Activated CD4-positive, alpha-beta T cell treated with anti-CD3 and anti-CD28 coated beads, Interleukin-2, amount 10 ng/mL, durations not matched to agents 24 days and 14 days (primary cell): ENCODE measurements around the gene KLF17. TPM values are rescaled to one million over a fixed set of nuclear protein-coding genes. Genes with fewer than 3 reads are reported as not detected.

Experiments
- DNase-seq: peaks from one replicate; pipeline ENCODE4 v3.0.0; 2022
- H3K27ac Mint-ChIP-seq: one replicate; pipeline ENCODE4 v1.8.0; 2022; ENCODE audit warnings: mild to moderate bottlenecking, mixed read lengths
- H3K27me3 Mint-ChIP-seq: one replicate; pipeline ENCODE4 v1.8.0; 2022; ENCODE audit warnings: mixed read lengths
- H3K36me3 Mint-ChIP-seq: one replicate; pipeline ENCODE4 v1.8.0; 2022; ENCODE audit warnings: low read depth, mild to moderate bottlenecking, mixed read lengths
- H3K4me1 Mint-ChIP-seq: one replicate; pipeline ENCODE4 v1.8.0; 2021; ENCODE audit warnings: mixed read lengths
- H3K4me3 Mint-ChIP-seq: one replicate; pipeline ENCODE4 v1.8.0; 2022; ENCODE audit warnings: mild to moderate bottlenecking, moderate library complexity, mixed read lengths
- H3K9me3 Mint-ChIP-seq: one replicate; pipeline ENCODE4 v1.8.0; 2021; ENCODE audit warnings: mixed read lengths
- intact Hi-C: fragments of 100-400 bp; cut with micrococcal nuclease; formaldehyde crosslinking; loops from one replicate; pipeline ENCODE4 v1.15.1; 2023
- total RNA-seq: library from RNA; stranded (reverse); gene quantifications from 2 replicates; pipeline ENCODE4 v1.2.3, GENCODE V29; 2022

Gene KLF17
- total RNA-seq, 1 donor from 2014 or later: not detected

GRCh38 chr1:44090429-44091252 lies 28.0 kb upstream of the KLF17 start:
- Mint-ChIP-seq H3K9me3 (no peaks in the 10 kb centered on the region), H3K27ac (no peak overlapping the region), H3K4me3 (no peak overlapping the region), H3K27me3 (peaks cover 28% of the 10 kb centered on the region), H3K4me1 (no peaks in the 10 kb centered on the region), H3K36me3 (no peaks in the 10 kb centered on the region)
- intact Hi-C loops: no loop called here
- no peak for DNase-seq

- intact Hi-C loops: no loop called here
- Mint-ChIP-seq H3K4me3 (no peak overlapping the region), H3K9me3 (no peaks in the 10 kb centered on the region), H3K27me3 (peaks cover 31% of the 10 kb centered on the region), H3K4me1 (no peaks in the 10 kb centered on the region), H3K36me3 (no peaks in the 10 kb centered on the region), H3K27ac (no peak overlapping the region)
- no peak for DNase-seq
These were observed 24.6 kb upstream of the KLF17 start for GRCh38 chr1:44094047-44094446.

- H3K9me3 Mint-ChIP-seq: no peaks in the 10 kb centered on the region
- H3K4me3 Mint-ChIP-seq: no peak overlapping the region
- intact Hi-C loops: no loop called here
- H3K27ac Mint-ChIP-seq: no peak overlapping the region
- H3K4me1 Mint-ChIP-seq: no peaks in the 10 kb centered on the region
- H3K27me3 Mint-ChIP-seq: peaks cover 10% of the 10 kb centered on the region
- no peak for DNase-seq
- no peaks in the 10 kb centered on the region for H3K36me3 Mint-ChIP-seq
These were observed 18.3 kb upstream of the KLF17 start for GRCh38 chr1:44100183-44100868.

- intact Hi-C loops: no loop called here
- Mint-ChIP-seq H3K4me1 (no peaks in the 10 kb centered on the region), H3K27me3 (peaks cover 11% of the 10 kb centered on the region), H3K9me3 (no peaks in the 10 kb centered on the region), H3K4me3 (no peak overlapping the region), H3K36me3 (no peaks in the 10 kb centered on the region), H3K27ac (no peak overlapping the region)
- no peak for DNase-seq
These were observed 17.3 kb upstream of the KLF17 start for GRCh38 chr1:44101328-44101727.

GRCh38 chr1:44103270-44104131 lies 15.1 kb upstream of the KLF17 start:
- intact Hi-C loops: no loop called here
- Mint-ChIP-seq H3K27me3 (peaks cover 12% of the 10 kb centered on the region), H3K36me3 (no peaks in the 10 kb centered on the region), H3K4me1 (no peaks in the 10 kb centered on the region), H3K4me3 (no peak overlapping the region), H3K9me3 (no peaks in the 10 kb centered on the region), H3K27ac (no peak overlapping the region)
- no peak for DNase-seq

GRCh38 chr1:44105810-44106209 lies 12.8 kb upstream of the KLF17 start:
- H3K27ac Mint-ChIP-seq: no peak overlapping the region
- intact Hi-C loops: no loop called here
- H3K4me1 Mint-ChIP-seq: no peaks in the 10 kb centered on the region

GRCh38 chr1:44108241-44108640 lies 10.4 kb upstream of the KLF17 start:
- DNase-seq: no peak
- H3K9me3 Mint-ChIP-seq: no peaks in the 10 kb centered on the region
- H3K27me3 Mint-ChIP-seq: peaks cover 16% of the 10 kb centered on the region
- no peaks in the 10 kb centered on the region for H3K36me3 Mint-ChIP-seq
- H3K27ac Mint-ChIP-seq: no peak overlapping the region
- no peak overlapping the region for H3K4me3 Mint-ChIP-seq
- intact Hi-C loops: no loop called here
- H3K4me1 Mint-ChIP-seq: no peaks in the 10 kb centered on the region

More at GRCh38 chr1:44105810-44106209, 12.8 kb upstream of the KLF17 start:
- H3K36me3 Mint-ChIP-seq: no peaks in the 10 kb centered on the region
- H3K27me3 Mint-ChIP-seq: peaks cover 14% of the 10 kb centered on the region
- no peaks in the 10 kb centered on the region for H3K9me3 Mint-ChIP-seq
- no peak for DNase-seq
- H3K4me3 Mint-ChIP-seq: no peak overlapping the region

GRCh38 chr1:44108971-44109370 lies 9.7 kb upstream of the KLF17 start:
- no peaks in the 10 kb centered on the region for H3K36me3 Mint-ChIP-seq
- no peaks in the 10 kb centered on the region for H3K4me1 Mint-ChIP-seq
- H3K4me3 Mint-ChIP-seq: no peak overlapping the region
- H3K27me3 Mint-ChIP-seq: peaks cover 18% of the 10 kb centered on the region
- H3K9me3 Mint-ChIP-seq: no peaks in the 10 kb centered on the region
- DNase-seq: no peak
- intact Hi-C loops: no loop called here
- H3K27ac Mint-ChIP-seq: no peak overlapping the region

GRCh38 chr1:44110916-44111315 lies 7.7 kb upstream of the KLF17 start:
- H3K36me3 Mint-ChIP-seq: no peaks in the 10 kb centered on the region

GRCh38 chr1:44111861-44112260 lies 6.8 kb upstream of the KLF17 start:
- Mint-ChIP-seq H3K27me3 (peaks cover 20% of the 10 kb centered on the region), H3K9me3 (no peaks in the 10 kb centered on the region), H3K4me3 (no peak overlapping the region), H3K4me1 (no peaks in the 10 kb centered on the region), H3K27ac (no peak overlapping the region), H3K36me3 (no peaks in the 10 kb centered on the region)
- intact Hi-C loops: no loop called here
- no peak for DNase-seq

More at GRCh38 chr1:44110916-44111315, 7.7 kb upstream of the KLF17 start:
- intact Hi-C loops: no loop called here
- H3K27ac Mint-ChIP-seq: no peak overlapping the region
- H3K9me3 Mint-ChIP-seq: no peaks in the 10 kb centered on the region
- H3K4me1 Mint-ChIP-seq: no peaks in the 10 kb centered on the region
- DNase-seq: no peak
- no peak overlapping the region for H3K4me3 Mint-ChIP-seq
- peaks cover 23% of the 10 kb centered on the region for H3K27me3 Mint-ChIP-seq

GRCh38 chr1:44112486-44112885 lies 6.1 kb upstream of the KLF17 start:
- no peak overlapping the region for H3K4me3 Mint-ChIP-seq
- intact Hi-C loops: no loop called here
- no peak for DNase-seq

GRCh38 chr1:44113095-44113609 lies 5.5 kb upstream of the KLF17 start:
- Mint-ChIP-seq H3K27me3 (peaks cover 16% of the 10 kb centered on the region), H3K9me3 (no peaks in the 10 kb centered on the region), H3K27ac (no peak overlapping the region), H3K4me3 (no peak overlapping the region), H3K36me3 (no peaks in the 10 kb centered on the region), H3K4me1 (no peaks in the 10 kb centered on the region)
- intact Hi-C loops: no loop called here
- DNase-seq: no peak

More at GRCh38 chr1:44112486-44112885, 6.1 kb upstream of the KLF17 start:
- Mint-ChIP-seq H3K4me1 (no peaks in the 10 kb centered on the region), H3K27ac (no peak overlapping the region), H3K9me3 (no peaks in the 10 kb centered on the region), H3K27me3 (peaks cover 19% of the 10 kb centered on the region), H3K36me3 (no peaks in the 10 kb centered on the region)

GRCh38 chr1:44114098-44114497 lies 4.5 kb upstream of the KLF17 start:
- no peaks in the 10 kb centered on the region for H3K4me1 Mint-ChIP-seq
- DNase-seq: no peak
- peaks cover 12% of the 10 kb centered on the region for H3K27me3 Mint-ChIP-seq
- no peak overlapping the region for H3K4me3 Mint-ChIP-seq
- H3K36me3 Mint-ChIP-seq: no peaks in the 10 kb centered on the region
- intact Hi-C loops: no loop called here
- H3K27ac Mint-ChIP-seq: no peak overlapping the region
- H3K9me3 Mint-ChIP-seq: no peaks in the 10 kb centered on the region
